ENCODE results near the gene NT5DC2.

The NT5DC2 gene

DNA sequence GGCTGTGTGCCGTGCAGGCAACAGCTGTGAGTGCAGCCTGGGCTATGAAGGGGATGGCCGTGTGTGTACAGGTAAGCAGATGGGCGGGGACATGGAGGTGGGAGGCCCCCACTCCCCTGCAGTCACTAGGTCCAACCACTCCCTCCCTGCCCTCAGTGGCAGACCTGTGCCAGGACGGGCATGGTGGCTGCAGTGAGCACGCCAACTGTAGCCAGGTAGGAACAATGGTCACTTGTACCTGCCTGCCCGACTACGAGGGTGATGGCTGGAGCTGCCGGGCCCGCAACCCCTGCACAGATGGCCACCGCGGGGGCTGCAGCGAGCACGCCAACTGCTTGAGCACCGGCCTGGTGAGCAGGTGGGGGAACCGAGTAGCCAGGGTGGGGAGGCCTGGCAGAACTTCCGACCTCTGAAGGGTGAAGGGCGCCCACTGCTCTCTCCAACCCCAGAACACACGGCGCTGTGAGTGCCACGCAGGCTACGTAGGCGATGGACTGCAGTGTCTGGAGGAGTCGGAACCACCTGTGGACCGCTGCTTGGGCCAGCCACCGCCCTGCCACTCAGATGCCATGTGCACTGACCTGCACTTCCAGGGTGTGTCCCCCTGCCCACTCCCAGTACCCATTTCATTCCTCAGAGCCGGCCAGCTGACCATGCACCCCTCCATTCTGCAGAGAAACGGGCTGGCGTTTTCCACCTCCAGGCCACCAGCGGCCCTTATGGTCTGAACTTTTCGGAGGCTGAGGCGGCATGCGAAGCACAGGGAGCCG lies 11.6 kb downstream of the NT5DC2 start:
- DNase-seq (ENCODE audit: low read depth, low spot score), result no peak
- no peak overlapping the region for H3K4me3 ChIP-seq (ENCODE audit: low read depth, low read length)
- TF ChIP-seq, protein P1, sequence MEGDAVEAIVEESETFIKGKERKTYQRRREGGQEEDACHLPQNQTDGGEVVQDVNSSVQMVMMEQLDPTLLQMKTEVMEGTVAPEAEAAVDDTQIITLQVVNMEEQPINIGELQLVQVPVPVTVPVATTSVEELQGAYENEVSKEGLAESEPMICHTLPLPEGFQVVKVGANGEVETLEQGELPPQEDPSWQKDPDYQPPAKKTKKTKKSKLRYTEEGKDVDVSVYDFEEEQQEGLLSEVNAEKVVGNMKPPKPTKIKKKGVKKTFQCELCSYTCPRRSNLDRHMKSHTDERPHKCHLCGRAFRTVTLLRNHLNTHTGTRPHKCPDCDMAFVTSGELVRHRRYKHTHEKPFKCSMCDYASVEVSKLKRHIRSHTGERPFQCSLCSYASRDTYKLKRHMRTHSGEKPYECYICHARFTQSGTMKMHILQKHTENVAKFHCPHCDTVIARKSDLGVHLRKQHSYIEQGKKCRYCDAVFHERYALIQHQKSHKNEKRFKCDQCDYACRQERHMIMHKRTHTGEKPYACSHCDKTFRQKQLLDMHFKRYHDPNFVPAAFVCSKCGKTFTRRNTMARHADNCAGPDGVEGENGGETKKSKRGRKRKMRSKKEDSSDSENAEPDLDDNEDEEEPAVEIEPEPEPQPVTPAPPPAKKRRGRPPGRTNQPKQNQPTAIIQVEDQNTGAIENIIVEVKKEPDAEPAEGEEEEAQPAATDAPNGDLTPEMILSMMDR (IDR thresholded peaks at IDR 0.05; ENCODE audit: insufficient read depth, low read length, missing control alignments), result no peak
- CTCF ChIA-PET, result no interaction called here
- POLR2A ChIA-PET, result no interaction called here

DNA sequence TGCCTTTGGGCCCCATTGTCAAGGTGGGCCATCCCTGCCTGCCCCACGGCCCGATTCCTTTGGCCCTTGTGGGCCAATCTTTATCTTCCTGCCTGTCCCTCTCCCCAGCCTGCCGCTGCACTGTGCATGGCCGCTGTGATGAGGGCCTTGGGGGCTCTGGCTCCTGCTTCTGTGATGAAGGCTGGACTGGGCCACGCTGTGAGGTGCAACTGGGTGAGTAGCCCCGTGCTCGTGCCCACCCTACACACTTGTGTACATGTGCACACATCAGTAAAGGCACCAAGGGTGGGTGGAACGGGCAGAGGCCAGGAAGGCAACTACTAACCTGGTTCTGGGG lies 12.2 kb downstream of the NT5DC2 start:
- H3K4me3 ChIP-seq (ENCODE audit: low read depth, low read length), result no peak overlapping the region

DNA sequence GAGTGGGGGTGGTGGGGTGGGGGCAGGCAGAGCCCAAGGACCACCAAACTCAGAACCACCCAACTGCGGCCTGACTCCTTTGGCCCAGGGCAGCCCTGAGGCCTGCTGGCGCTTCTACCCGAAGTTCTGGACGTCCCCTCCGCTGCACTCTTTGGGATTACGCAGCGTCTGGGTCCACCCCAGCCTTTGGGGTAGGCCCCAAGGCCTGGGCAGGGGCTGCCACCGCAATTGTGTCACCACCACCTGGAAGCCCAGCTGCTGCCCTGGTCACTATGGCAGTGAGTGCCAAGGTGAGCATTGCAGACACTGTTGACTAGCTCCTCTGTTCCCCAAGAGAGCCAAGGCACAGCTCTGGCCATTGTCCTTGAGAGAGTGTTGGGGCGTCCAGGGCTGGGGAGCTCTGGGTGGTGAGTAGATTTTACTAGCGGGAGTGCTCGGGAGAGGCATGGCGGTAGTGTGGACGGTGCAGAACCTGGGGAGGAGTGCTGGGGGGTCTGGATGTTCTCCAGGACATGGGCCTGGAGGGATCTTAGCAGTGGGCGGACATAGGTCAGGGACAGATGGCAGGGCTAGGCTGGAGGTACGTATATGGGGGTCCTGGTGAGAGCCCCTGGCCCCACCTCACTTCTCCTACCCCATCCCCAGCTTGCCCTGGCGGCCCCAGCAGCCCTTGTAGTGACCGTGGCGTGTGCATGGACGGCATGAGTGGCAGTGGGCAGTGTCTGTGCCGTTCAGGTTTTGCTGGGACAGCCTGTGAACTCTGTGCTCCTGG lies 12.8 kb downstream of the NT5DC2 start:
- TF ChIP-seq, protein P1 (IDR thresholded peaks at IDR 0.05; ENCODE audit: insufficient read depth, low read length, missing control alignments), result no peak
- ChIA-PET POLR2A (no interaction called here), CTCF (no interaction called here)
- H3K4me3 ChIP-seq (ENCODE audit: low read depth, low read length), result no peak overlapping the region
- no peak for DNase-seq (ENCODE audit: low read depth, low spot score)

More for the DNA sequence above, 12.2 kb downstream of the NT5DC2 start:
- POLR2A ChIA-PET, result no interaction called here
- TF ChIP-seq, protein P1 (IDR thresholded peaks at IDR 0.05; ENCODE audit: insufficient read depth, low read length, missing control alignments), result no peak
- CTCF ChIA-PET, result no interaction called here
- no peak for DNase-seq (ENCODE audit: low read depth, low spot score)

DNA sequence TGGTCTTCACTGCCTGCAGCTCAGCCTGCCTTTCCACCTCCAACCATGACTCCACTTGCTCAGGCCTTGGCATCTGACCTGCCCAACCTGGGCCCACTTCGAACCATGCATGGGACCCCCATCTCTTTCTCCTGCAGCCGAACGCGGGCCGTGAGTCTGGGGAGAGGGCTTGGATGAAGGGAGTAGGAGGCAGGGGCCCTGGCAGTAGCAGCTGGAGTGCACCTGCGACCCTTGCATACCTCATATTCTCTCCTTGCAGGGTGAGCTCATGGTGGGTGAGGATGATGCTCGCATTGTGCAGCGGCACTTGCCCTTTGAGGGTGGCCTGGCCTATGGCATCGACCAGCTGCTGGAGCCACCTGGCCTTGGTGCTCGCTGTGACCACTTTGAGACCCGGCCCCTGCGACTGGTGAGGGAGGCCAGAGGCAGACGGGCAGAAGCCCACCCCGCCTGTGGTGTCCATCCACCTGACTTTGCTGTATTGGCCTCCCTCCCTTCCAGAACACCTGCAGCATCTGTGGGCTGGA lies 13.5 kb downstream of the NT5DC2 start:
- CTCF ChIA-PET, result no interaction called here
- H3K4me3 ChIP-seq (ENCODE audit: low read depth, low read length), result no peak overlapping the region
- TF ChIP-seq, protein P1 (IDR thresholded peaks at IDR 0.05; ENCODE audit: insufficient read depth, low read length, missing control alignments), result no peak
- no peak for DNase-seq (ENCODE audit: low read depth, low spot score)
- POLR2A ChIA-PET, result no interaction called here

DNA sequence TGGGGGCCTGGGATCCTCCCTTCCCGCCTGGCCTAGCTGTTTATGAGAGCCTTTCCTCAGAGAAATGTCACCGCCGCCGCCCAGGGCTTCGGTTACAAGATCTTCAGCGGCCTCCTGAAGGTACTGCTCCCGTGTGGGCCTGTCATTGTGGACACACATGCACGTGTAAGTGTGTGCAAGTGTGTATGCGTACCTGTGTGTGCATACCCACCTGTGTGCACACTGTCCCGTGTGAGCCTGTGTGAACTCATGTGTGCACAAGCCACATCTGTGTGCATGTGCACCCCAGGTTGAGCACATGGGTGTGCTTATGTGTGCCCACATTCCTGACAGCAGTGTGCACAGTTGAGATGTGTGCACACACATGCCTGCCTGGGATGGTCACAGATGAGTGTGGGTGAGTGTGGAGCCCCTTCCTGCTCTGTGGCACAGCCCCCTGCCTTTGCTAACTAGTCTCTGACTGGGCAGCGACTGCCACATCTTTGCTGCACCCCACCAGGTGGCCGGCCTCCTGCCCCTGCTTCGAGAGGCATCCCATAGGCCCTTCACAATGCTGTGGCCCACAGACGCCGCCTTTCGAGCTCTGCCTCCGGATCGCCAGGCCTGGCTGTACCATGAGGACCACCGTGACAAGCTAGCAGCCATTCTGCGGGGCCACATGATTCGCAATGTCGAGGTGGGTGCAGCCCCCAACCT lies 14.1 kb downstream of the NT5DC2 start:
- TF ChIP-seq, protein P1 (IDR thresholded peaks at IDR 0.05; ENCODE audit: insufficient read depth, low read length, missing control alignments), result no peak
- ChIA-PET CTCF (no interaction called here), POLR2A (no interaction called here)
- DNase-seq (ENCODE audit: low read depth, low spot score), result no peak
- H3K4me3 ChIP-seq (ENCODE audit: low read depth, low read length), result no peak overlapping the region

Measured in AG04449 (cell line).